GM18867 (cell line): ENCODE results near the gene ZNF474.

ENCODE experiments used
- ATAC-seq: cut with Tn5 transposase; IDR thresholded peaks from one replicate; pipeline ENCODE4 v1.9.1; 2021; ENCODE audit warnings: mild to moderate bottlenecking, moderate library complexity; ENCODE audit not compliant: unreplicated experiment

ZNF474 gene

GRCh38 chr5:122118356-122118948 lies 10.9 kb upstream of the ZNF474 start:
- ATAC-seq: no peak

GRCh38 chr5:122119205-122119604 lies 10.1 kb upstream of the ZNF474 start:
- no peak for ATAC-seq

- ATAC-seq: no peak
Measured at GRCh38 chr5:122120493-122120892, 8.9 kb upstream of the ZNF474 start.

- ATAC-seq: no peak
Measured at GRCh38 chr5:122120957-122121356, 8.4 kb upstream of the ZNF474 start.

- ATAC-seq: no peak
Measured at GRCh38 chr5:122121479-122122465, 7.6 kb upstream of the ZNF474 start.

GRCh38 chr5:122124766-122125165 lies 4.6 kb upstream of the ZNF474 start:
- ATAC-seq: no peak

GRCh38 chr5:122126177-122126755 lies 3.1 kb upstream of the ZNF474 start:
- no peak for ATAC-seq

- ATAC-seq: no peak
Measured at GRCh38 chr5:122126756-122127321, 2.5 kb upstream of the ZNF474 start.

GRCh38 chr5:122130152-122130551 lies 806 bp downstream of the ZNF474 start:
- no peak for ATAC-seq

GRCh38 chr5:122137702-122138101 lies 8.4 kb downstream of the ZNF474 start:
- ATAC-seq: no peak

- no peak for ATAC-seq
Measured at GRCh38 chr5:122138356-122138755, 9.0 kb downstream of the ZNF474 start.

GRCh38 chr5:122140900-122141299 lies 11.6 kb downstream of the ZNF474 start:
- ATAC-seq: no peak

GRCh38 chr5:122141751-122142150 lies 12.4 kb downstream of the ZNF474 start:
- no peak for ATAC-seq

- ATAC-seq: no peak
Measured at GRCh38 chr5:122142480-122143164, 13.3 kb downstream of the ZNF474 start.

GRCh38 chr5:122144236-122144635 lies 14.9 kb downstream of the ZNF474 start:
- ATAC-seq: no peak

- ATAC-seq: no peak
Measured at GRCh38 chr5:122145906-122146305, 16.6 kb downstream of the ZNF474 start.

- ATAC-seq: no peak
Measured at GRCh38 chr5:122149321-122150090, 20.2 kb downstream of the ZNF474 start.

GRCh38 chr5:122150215-122150614 lies 20.9 kb downstream of the ZNF474 start:
- ATAC-seq: no peak

- no peak for ATAC-seq
Measured at GRCh38 chr5:122151640-122152039, 22.3 kb downstream of the ZNF474 start.

- no peak for ATAC-seq
Measured at GRCh38 chr5:122152266-122152900, 23.0 kb downstream of the ZNF474 start.
